ENCODE data around the gene HMCN1. TPM values are rescaled to one million over a fixed set of nuclear protein-coding genes. Genes with fewer than 3 reads are reported as not detected.

HMCN1 gene
- polyA plus RNA-seq, 1 of the 3 experiments (the other 2 are of a cell fraction): 59.5 TPM

GRCh38 chr1:186188004-186188539, 453.9 kb downstream of the HMCN1 start:
- Histone ChIP-seq H3K27me3 (ENCODE audit: insufficient read depth) (no peaks in the 10 kb centered on the region), H4K20me1 (ENCODE audit: insufficient read depth) (no peaks in the 10 kb centered on the region), H3K27ac (ENCODE audit: low read depth in 2 of 2, low read length in 1 of 2) (peak overlapping the region; percentile 89 to 97), H3K9ac (peak overlapping the region; percentile 65; the same call in 1 of the 2 replicates), H3K9me2 (no peaks in the 10 kb centered on the region), H2AFZ (ENCODE audit: low read depth) (no peak overlapping the region), H3K4me2 (peak overlapping the region; percentile 66), H3F3A (replicated peaks; ENCODE audit: insufficient read depth) (peaks cover 59% of the 10 kb centered on the region), H3K79me2 (ENCODE audit: insufficient read depth) (no peaks in the 10 kb centered on the region), H3K4me3 (ENCODE audit: low read depth in 2 of 2, low read length in 1 of 2) (peak overlapping the region in 1 of 2 experiments; percentile 35; a peak in 2 of 4 replicates), H3K4me1 (ENCODE audit: control insufficient read depth in 1 of 2, insufficient read depth in 2 of 2, low read depth in 1 of 2, low read length in 1 of 2) (peaks cover 28 to 33% of the 10 kb centered on the region in 2 experiments; a peak in 3 of 4 replicates), H3K36me3 (replicated peaks in 1 of 2; ENCODE audit: control insufficient read depth in 1 of 2, insufficient read depth in 2 of 2, low read length in 1 of 2) (peaks cover 0 to 10% of the 10 kb centered on the region in 2 experiments), H3K9me3 (no peaks in the 10 kb centered on the region)
- WGBS (ENCODE audit: low lambda C conversion rate): 0% methylated on average over 3 of the region's 3 CpGs
- POLR2A ChIA-PET: no interaction called here
- CTCF ChIA-PET: no interaction called here
- DNase-seq: no peak
- TF ChIP-seq EP300 (IDR thresholded peaks at IDR 0.05; ENCODE audit: borderline replicate concordance in 1 of 2, low read depth in 1 of 2, low read length in 1 of 2) (peak in 1 of 2 experiments; percentile 94; a peak in 2 of 4 replicates), POLR2AphosphoS5 (IDR thresholded peaks at IDR 0.05; ENCODE audit: low read depth, low read length) (peak; percentile 31; the same call in 1 of the 2 replicates), NRF1 (IDR thresholded peaks at IDR 0.05; ENCODE audit: low read depth, low read length) (no peak), CHD2 (IDR thresholded peaks at IDR 0.05; ENCODE audit: low read length, partially characterized antibody) (no peak), TAF1 (IDR thresholded peaks at IDR 0.05; ENCODE audit: borderline replicate concordance, low read depth, low read length) (no peak; the same call in none of the 2 replicates), ELF1 (IDR thresholded peaks at IDR 0.05) (no peak), EZH2phosphoT487 (IDR thresholded peaks at IDR 0.05; ENCODE audit: borderline replicate concordance, low read depth) (no peak), USF2 (IDR thresholded peaks at IDR 0.05; ENCODE audit: borderline replicate concordance, low read depth, low read length) (no peak), SMC3 (IDR thresholded peaks at IDR 0.05; ENCODE audit: low read depth, low read length) (no peak), CTCF (IDR thresholded peaks at IDR 0.05) (no peak), IRF3 (IDR thresholded peaks at IDR 0.05; ENCODE audit: low read depth, low read length) (no peak), MAX (IDR thresholded peaks at IDR 0.05; ENCODE audit: low read depth) (peak; percentile 78), GABPA (IDR thresholded peaks at IDR 0.05; ENCODE audit: low read depth) (no peak), RAD21 (IDR thresholded peaks at IDR 0.05; ENCODE audit: low read length) (no peak), TCF12 (IDR thresholded peaks at IDR 0.05) (peak; percentile 90), NFIC (IDR thresholded peaks at IDR 0.05; ENCODE audit: borderline replicate concordance) (peak; percentile 54; the same call in 1 of the 2 replicates), FOXM1 (IDR thresholded peaks at IDR 0.05; ENCODE audit: low read depth) (no peak), PBX3 (IDR thresholded peaks at IDR 0.05) (peak; percentile 96), YY1 (IDR thresholded peaks at IDR 0.05; ENCODE audit: low read depth) (0 out of 2 replicates have a peak, but pooled peaks have one; percentile 42), REST (IDR thresholded peaks at IDR 0.05; ENCODE audit: low read depth, low read length) (0 out of 2 replicates have a peak, but pooled peaks have one; percentile 38), FOSL2 (IDR thresholded peaks at IDR 0.05; ENCODE audit: borderline replicate concordance, low read depth) (peak; percentile 99), FOXJ3 (CRISPR knock-in tag; IDR thresholded peaks at IDR 0.05) (no peak), MXI1 (IDR thresholded peaks at IDR 0.05; ENCODE audit: low read depth, low read length) (no peak), GATA2 (CRISPR knock-in tag; IDR thresholded peaks at IDR 0.05) (no peak), TEAD4 (IDR thresholded peaks at IDR 0.05; ENCODE audit: borderline replicate concordance, insufficient read depth) (peak; percentile 68; the same call in 1 of the 2 replicates)
